ENCODE results near the gene NUDT16.

Gene NUDT16

GRCh38 chr3:131394400-131394799 is 12.8 kb downstream of the NUDT16 start:
- no peak for TF ChIP-seq CTCF (IDR thresholded peaks at IDR 0.05; ENCODE audit: extremely low read depth, insufficient read depth, missing control alignments)
- in situ Hi-C loops (cut with MboI; ENCODE audit: low pct_unique_long_range_greater_than_20kb, low sequenced_read_pairs, unreplicated experiment) = no loop called here
- no peak for DNase-seq (ENCODE audit: low spot score)

- in situ Hi-C loops (cut with MboI; ENCODE audit: low pct_unique_long_range_greater_than_20kb, low sequenced_read_pairs, unreplicated experiment) = no loop called here
- TF ChIP-seq CTCF (IDR thresholded peaks at IDR 0.05; ENCODE audit: extremely low read depth, insufficient read depth, missing control alignments) = no peak
- DNase-seq (ENCODE audit: low spot score) = no peak
Observed at GRCh38 chr3:131396170-131396569, 14.6 kb downstream of the NUDT16 start.

- in situ Hi-C loops (cut with MboI; ENCODE audit: low pct_unique_long_range_greater_than_20kb, low sequenced_read_pairs, unreplicated experiment) = no loop called here
- no peak for DNase-seq (ENCODE audit: low spot score)
- no peak for TF ChIP-seq CTCF (IDR thresholded peaks at IDR 0.05; ENCODE audit: extremely low read depth, insufficient read depth, missing control alignments)
Observed at GRCh38 chr3:131397889-131398288, 16.3 kb downstream of the NUDT16 start.

- in situ Hi-C loops (cut with MboI; ENCODE audit: low pct_unique_long_range_greater_than_20kb, low sequenced_read_pairs, unreplicated experiment) = no loop called here
- DNase-seq (ENCODE audit: low spot score) = no peak
- TF ChIP-seq CTCF (IDR thresholded peaks at IDR 0.05; ENCODE audit: extremely low read depth, insufficient read depth, missing control alignments) = no peak
Observed at GRCh38 chr3:131401978-131402377, 20.4 kb downstream of the NUDT16 start.

- no peak for DNase-seq (ENCODE audit: low spot score)
- no peak for TF ChIP-seq CTCF (IDR thresholded peaks at IDR 0.05; ENCODE audit: extremely low read depth, insufficient read depth, missing control alignments)
- in situ Hi-C loops (cut with MboI; ENCODE audit: low pct_unique_long_range_greater_than_20kb, low sequenced_read_pairs, unreplicated experiment) = no loop called here
Observed at GRCh38 chr3:131402391-131403039, 20.9 kb downstream of the NUDT16 start.

GRCh38 chr3:131403216-131403895 is 21.8 kb downstream of the NUDT16 start:
- no peak for DNase-seq (ENCODE audit: low spot score)
- TF ChIP-seq CTCF (IDR thresholded peaks at IDR 0.05; ENCODE audit: extremely low read depth, insufficient read depth, missing control alignments) = no peak
- in situ Hi-C loops (cut with MboI; ENCODE audit: low pct_unique_long_range_greater_than_20kb, low sequenced_read_pairs, unreplicated experiment) = no loop called here

Data from GM13977 (cell line).